HG02623 (cell line): ENCODE data around the gene CKMT2.
A peak's percentile ranks its signal among the peaks of the same experiment; 100 is the strongest.

ENCODE experiments used
- ATAC-seq: cut with Tn5 transposase; IDR thresholded peaks from one replicate; pipeline ENCODE4 v1.9.1; 2021; ENCODE audit warnings: moderate library complexity; ENCODE audit not compliant: unreplicated experiment

CKMT2 gene

GRCh38 chr5:81233080-81233634 is at the start of gene CKMT2:
Gene CKMT2, plus strand, starts transcription at chr5:81233322. Its CDS starts 17,811 bp downstream, at chr5:81251133.
- ATAC-seq: no peak

- ATAC-seq: no peak
Observed at GRCh38 chr5:81183811-81184748, 49.0 kb upstream of the CKMT2 start.

- ATAC-seq: no peak
Observed at GRCh38 chr5:81184749-81185110, 48.4 kb upstream of the CKMT2 start.

GRCh38 chr5:81187885-81188284 is 45.2 kb upstream of the CKMT2 start:
- peak; percentile 45 for ATAC-seq

- ATAC-seq: no peak
Observed at GRCh38 chr5:81188962-81189361, 44.2 kb upstream of the CKMT2 start.

- ATAC-seq: no peak
Observed at GRCh38 chr5:81189875-81190498, 43.1 kb upstream of the CKMT2 start.

- no peak for ATAC-seq
Observed at GRCh38 chr5:81191726-81192372, 41.3 kb upstream of the CKMT2 start.

GRCh38 chr5:81192373-81192750 is 40.8 kb upstream of the CKMT2 start:
- ATAC-seq: no peak

- peak; percentile 83 for ATAC-seq
Observed at GRCh38 chr5:81194633-81195334, 38.3 kb upstream of the CKMT2 start.

- ATAC-seq: no peak
Observed at GRCh38 chr5:81195335-81195929, 37.7 kb upstream of the CKMT2 start.

GRCh38 chr5:81202655-81203054 is 30.5 kb upstream of the CKMT2 start:
- no peak for ATAC-seq

GRCh38 chr5:81203729-81204128 is 29.4 kb upstream of the CKMT2 start:
- ATAC-seq: no peak

- ATAC-seq: no peak
Observed at GRCh38 chr5:81204205-81204604, 28.9 kb upstream of the CKMT2 start.

- no peak for ATAC-seq
Observed at GRCh38 chr5:81205058-81205457, 28.1 kb upstream of the CKMT2 start.

GRCh38 chr5:81207009-81207408 is 26.1 kb upstream of the CKMT2 start:
- no peak for ATAC-seq

GRCh38 chr5:81208904-81209303 is 24.2 kb upstream of the CKMT2 start:
- no peak for ATAC-seq

- no peak for ATAC-seq
Observed at GRCh38 chr5:81209386-81209785, 23.7 kb upstream of the CKMT2 start.

GRCh38 chr5:81209869-81210493 is 23.1 kb upstream of the CKMT2 start:
- no peak for ATAC-seq

- ATAC-seq: peak; percentile 53
Observed at GRCh38 chr5:81212211-81212751, 20.8 kb upstream of the CKMT2 start.

GRCh38 chr5:81213070-81213469 is 20.1 kb upstream of the CKMT2 start:
- no peak for ATAC-seq
